B cell (primary cell): Measurements from ENCODE around the gene KRT4. TPM values are rescaled to one million over a fixed set of nuclear protein-coding genes. Genes with fewer than 3 reads are reported as not detected.

ENCODE experiments used
- ATAC-seq: fragments of 200-7000 bp; cut with Tn5 transposase; one replicate; pipeline ENCODE4 v1.10.0; 2021; ENCODE audit warnings: low read depth, mild to moderate bottlenecking, moderate number of reproducible peaks, moderate library complexity
- CTCF ChIA-PET: fragments of 350-600 bp; sonication (Branson Sonifier 250); formaldehyde crosslinking; loops from one replicate; lab custom pipeline; 2021; ENCODE audit warnings: antibody characterized with exemption, inconsistent platforms; lab: Charles Lee
- POLR2A ChIA-PET: fragments of 350-600 bp; sonication (Branson Sonifier 250); formaldehyde crosslinking; loops from one replicate; lab custom pipeline; 2021; ENCODE audit warnings: antibody characterized with exemption; lab: Charles Lee
- DNase-seq: peaks from one replicate; pipeline ENCODE4 v3.0.0; 2013
- H2AFZ ChIP-seq: 2 replicates; pipeline ENCODE4 v1.6.1; 2012; ENCODE audit warnings: mild to moderate bottlenecking, low read depth, low read length; ENCODE audit not compliant: insufficient read depth, poor library complexity, severe bottlenecking
- H3K27ac ChIP-seq, 2 donors: 1 replicate in 1 of 2; 2 replicates in 1 of 2; pipeline ENCODE4 v1.5.1; 2012 to 2013; ENCODE audit warnings: low read length in 2 of 2, mild to moderate bottlenecking in 2 of 2, moderate library complexity in 1 of 2
- H3K27me3 ChIP-seq, 4 experiments: fragments of 200-600 bp in 1 of 4; sonication (generic) in 1 of 4; replicated peaks in 1 of 4; 1 replicate in 2 of 4; 2 replicates in 2 of 4; pipeline versions ENCODE4 v1.6.1 to v1.7.0; 2013 to 2016; ENCODE audit warnings: low read length in 3 of 4, mild to moderate bottlenecking in 2 of 4, mixed read lengths in 1 of 4, moderate library complexity in 1 of 4; ENCODE audit not compliant: insufficient read depth in 4 of 4, control insufficient read depth in 3 of 4; ENCODE audit errors: control extremely low read depth in 1 of 4
- H3K36me3 ChIP-seq, 2 experiments: replicated peaks in 1 of 2; 1 replicate in 1 of 2; 2 replicates in 1 of 2; pipeline versions ENCODE4 v1.6.1 to v1.7.1; 2013; ENCODE audit warnings: low read length in 1 of 2; ENCODE audit not compliant: insufficient read depth in 2 of 2, control insufficient read depth in 1 of 2; ENCODE audit errors: control extremely low read depth in 1 of 2, extremely low read depth in 1 of 2
- H3K4me1 ChIP-seq, 2 donors: fragments of 200-600 bp in 1 of 2; sonication (generic) in 1 of 2; 1 replicate in 1 of 2; 2 replicates in 1 of 2; pipeline versions ENCODE4 v1.5.1 to v1.6.1; 2013 to 2017; ENCODE audit warnings: low read length in 2 of 2; ENCODE audit not compliant: control insufficient read depth in 2 of 2, insufficient read depth in 2 of 2
- H3K4me2 ChIP-seq: replicated peaks from 2 replicates; pipeline ENCODE3; 2012; ENCODE audit warnings: mild to moderate bottlenecking, low read depth, low read length; ENCODE audit not compliant: poor library complexity, severe bottlenecking
- H3K4me3 ChIP-seq, 5 experiments: fragments of 200-600 bp in 1 of 5; sonication (generic) in 1 of 5; 1 replicate in 3 of 5; 2 replicates in 2 of 5; pipeline versions ENCODE4 v1.5.1 to v1.7.0; 2011 to 2016; ENCODE audit warnings: low read length in 4 of 5, mild to moderate bottlenecking in 4 of 5, low read depth in 2 of 5, control low read depth in 1 of 5, moderate library complexity in 1 of 5; ENCODE audit not compliant: insufficient read depth in 1 of 5; ENCODE audit errors: control extremely low read depth in 1 of 5, extremely low read depth in 1 of 5
- H3K79me2 ChIP-seq: fragments of 200-600 bp; sonication (generic); one replicate; pipeline ENCODE4 v1.6.0; 2016; ENCODE audit warnings: low read length; ENCODE audit not compliant: control insufficient read depth, insufficient read depth
- H3K9ac ChIP-seq: fragments of 200-600 bp; sonication (generic); 2 replicates; pipeline ENCODE4 v1.6.1; 2017; ENCODE audit warnings: mild to moderate bottlenecking, low read length, moderate library complexity
- H3K9me3 ChIP-seq, 3 donors: one replicate each; pipeline versions ENCODE4 v1.6.1 to v1.7.1; 2013; ENCODE audit warnings: low read length in 2 of 3; ENCODE audit not compliant: control insufficient read depth in 2 of 3, insufficient read depth in 1 of 3; ENCODE audit errors: control extremely low read depth in 1 of 3
- H4K20me1 ChIP-seq: 2 replicates; pipeline ENCODE4 v1.6.0; 2012; ENCODE audit warnings: mild to moderate bottlenecking, low read length; ENCODE audit not compliant: insufficient read depth, control insufficient read depth, poor library complexity, severe bottlenecking
- H3K27ac Mint-ChIP-seq: one replicate; pipeline ENCODE4 v1.8.0; 2021; ENCODE audit warnings: mixed read lengths
- H3K27me3 Mint-ChIP-seq: one replicate; pipeline ENCODE4 v1.8.0; 2021; ENCODE audit warnings: mixed read lengths
- H3K4me1 Mint-ChIP-seq: one replicate; pipeline ENCODE4 v1.8.0; 2021; ENCODE audit warnings: mixed read lengths
- H3K4me3 Mint-ChIP-seq: one replicate; pipeline ENCODE4 v1.8.0; 2021; ENCODE audit warnings: mixed read lengths
- H3K9me3 Mint-ChIP-seq: one replicate; pipeline ENCODE4 v1.8.0; 2022; ENCODE audit warnings: mixed read lengths; ENCODE audit not compliant: insufficient read depth
- EZH2 ChIP-seq: IDR thresholded peaks from 2 replicates; pipeline ENCODE4 v1.6.1; 2012; ENCODE audit warnings: borderline replicate concordance, low read depth, mild to moderate bottlenecking, moderate library complexity, low read length; ENCODE audit not compliant: insufficient read depth, poor library complexity, severe bottlenecking
- WGBS: methylation state at CpG from one replicate; pipeline ENCODE4 v1.1.5; 2013; ENCODE audit warnings: missing lambda C conversion rate; ENCODE audit not compliant: insufficient coverage; 5-methylcytosine and 5-hydroxymethylcytosine counted together
- intact Hi-C: fragments of 100-400 bp; cut with micrococcal nuclease; formaldehyde crosslinking; loops from one replicate; pipeline ENCODE4 v1.10.0; 2022
- polyA plus RNA-seq: library from polyadenylated mRNA; depleted of rRNA; stranded (reverse); fragments of >200 nt; gene quantifications from 2 replicates; pipeline ENCODE4 v1.2.3, GENCODE V29; 2012
- total RNA-seq, 2 donors: library from RNA; stranded (reverse); fragments of 120-200 nt in 1 of 2; gene quantifications; 1 replicate in 1 of 2; 2 replicates in 1 of 2; pipeline versions ENCODE4 v1.2.3 to v1.2.4, GENCODE V29; 2013 to 2022
- TF ChIP-seq, protein P1 (sequence below): fragments of 200-600 bp; IDR thresholded peaks from one replicate; pipeline ENCODE4 v1.8.0; 2022; ENCODE audit warnings: antibody characterized with exemption, mild to moderate bottlenecking

Gene KRT4
- total and polyA plus RNA-seq, 2 donors (not counting 1 experiment from before 2014, with no cell fraction given), result not detected

DNA sequence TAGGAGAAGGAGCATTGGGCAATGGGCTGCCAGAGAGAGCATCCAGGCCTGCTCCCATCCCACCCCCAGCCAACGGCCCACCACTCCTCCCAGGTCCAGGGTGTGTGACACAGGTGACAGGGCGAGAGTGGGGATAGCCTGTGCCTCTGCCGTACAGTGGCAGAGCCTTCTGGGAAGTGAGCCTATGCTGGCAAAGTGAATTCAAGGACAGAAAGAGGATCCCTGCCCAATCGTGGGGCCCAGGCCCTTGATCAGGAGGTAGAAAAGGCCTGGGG lies 20.7 kb upstream of the KRT4 start:
- Mint-ChIP-seq H3K4me3 (no peak overlapping the region), H3K9me3 (no peaks in the 10 kb centered on the region), H3K4me1 (no peaks in the 10 kb centered on the region), H3K27me3 (peaks cover 43% of the 10 kb centered on the region), H3K27ac (no peak overlapping the region)
- Histone ChIP-seq H3K9ac (no peak overlapping the region), H3K36me3 (no peaks in the 10 kb centered on the region), H3K27ac (no peak overlapping the region), H3K4me1 (no peaks in the 10 kb centered on the region), H3K4me2 (no peak overlapping the region), H3K79me2 (no peaks in the 10 kb centered on the region), H3K4me3 (no peak overlapping the region), H3K27me3 (peaks cover 0 to 4% (median 0%) of the 10 kb centered on the region in 4 experiments), H3K9me3 (no peaks in the 10 kb centered on the region), H2AFZ (no peak overlapping the region), H4K20me1 (no peaks in the 10 kb centered on the region)
- intact Hi-C loops, result no loop called here
- CTCF ChIA-PET, result no interaction called here
- POLR2A ChIA-PET, result no interaction called here
- no peak for ATAC-seq
- no peak for DNase-seq
- no peak for TF ChIP-seq EZH2
- TF ChIP-seq, protein P1, sequence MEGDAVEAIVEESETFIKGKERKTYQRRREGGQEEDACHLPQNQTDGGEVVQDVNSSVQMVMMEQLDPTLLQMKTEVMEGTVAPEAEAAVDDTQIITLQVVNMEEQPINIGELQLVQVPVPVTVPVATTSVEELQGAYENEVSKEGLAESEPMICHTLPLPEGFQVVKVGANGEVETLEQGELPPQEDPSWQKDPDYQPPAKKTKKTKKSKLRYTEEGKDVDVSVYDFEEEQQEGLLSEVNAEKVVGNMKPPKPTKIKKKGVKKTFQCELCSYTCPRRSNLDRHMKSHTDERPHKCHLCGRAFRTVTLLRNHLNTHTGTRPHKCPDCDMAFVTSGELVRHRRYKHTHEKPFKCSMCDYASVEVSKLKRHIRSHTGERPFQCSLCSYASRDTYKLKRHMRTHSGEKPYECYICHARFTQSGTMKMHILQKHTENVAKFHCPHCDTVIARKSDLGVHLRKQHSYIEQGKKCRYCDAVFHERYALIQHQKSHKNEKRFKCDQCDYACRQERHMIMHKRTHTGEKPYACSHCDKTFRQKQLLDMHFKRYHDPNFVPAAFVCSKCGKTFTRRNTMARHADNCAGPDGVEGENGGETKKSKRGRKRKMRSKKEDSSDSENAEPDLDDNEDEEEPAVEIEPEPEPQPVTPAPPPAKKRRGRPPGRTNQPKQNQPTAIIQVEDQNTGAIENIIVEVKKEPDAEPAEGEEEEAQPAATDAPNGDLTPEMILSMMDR, result no peak
- WGBS, result 77% methylated on average over 3 of the region's 4 CpGs

DNA sequence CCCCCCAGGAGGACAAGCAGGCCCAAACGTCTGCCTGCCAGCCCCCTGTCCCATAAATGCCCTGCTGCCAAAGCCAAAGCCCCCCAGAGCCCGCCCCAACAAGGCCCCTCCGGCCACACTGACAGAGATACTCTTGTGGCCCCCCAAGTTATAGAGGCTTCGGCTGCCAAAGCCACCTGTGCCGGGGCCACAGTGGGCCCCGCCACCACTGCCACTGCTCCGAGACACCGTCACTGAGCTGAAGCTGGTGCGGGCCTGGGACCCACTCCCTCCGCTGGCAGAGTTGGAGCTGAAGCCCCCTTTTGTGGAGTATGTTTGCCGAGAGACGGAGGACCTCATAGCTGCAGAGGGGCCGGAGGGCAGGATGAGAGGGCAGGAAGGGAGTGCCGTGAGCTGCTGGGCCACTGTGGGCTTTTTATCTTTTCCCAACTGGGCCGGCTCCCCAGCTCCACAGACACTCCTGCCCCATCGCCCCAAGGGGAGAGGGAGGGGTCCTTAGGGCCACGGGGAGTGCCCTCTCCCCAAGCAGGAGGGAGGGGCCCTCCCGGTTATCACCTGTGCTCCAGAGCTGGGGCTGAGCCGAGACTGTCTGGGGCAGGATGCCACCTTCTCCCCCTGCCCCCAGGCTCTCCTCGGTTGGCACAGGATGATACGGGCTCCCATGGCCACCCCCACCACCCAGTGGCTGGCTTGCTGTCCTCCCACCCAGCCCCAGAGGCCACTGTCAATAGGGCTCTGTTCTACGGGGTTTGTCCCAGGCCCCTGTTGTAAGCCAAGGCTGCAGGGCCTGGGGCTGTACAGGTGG lies 20.2 kb upstream of the KRT4 start, which contains the start of gene KRT79:
KRT79 (minus strand) TSS at position 390 of the 805 bp plus-strand sequence; CDS start at position 339, 51 bp downstream.
- ChIA-PET CTCF (no interaction called here), POLR2A (no interaction called here)
- Mint-ChIP-seq H3K9me3 (no peaks in the 10 kb centered on the region), H3K4me1 (no peaks in the 10 kb centered on the region), H3K27me3 (peaks cover 38% of the 10 kb centered on the region), H3K4me3 (no peak within 1 kb of the TSS), H3K27ac (no peak within 1 kb of the TSS)
- WGBS, result 86% methylated on average over 16 of the region's 22 CpGs
- Histone ChIP-seq H3K4me2 (no peak within 1 kb of the TSS), H3K27me3 (peaks cover 0 to 4% (median 0%) of the 10 kb centered on the region in 4 experiments), H3K9ac (no peak within 1 kb of the TSS), H3K79me2 (no peaks in the 10 kb centered on the region), H3K36me3 (no peaks in the 10 kb centered on the region), H2AFZ (no peak within 1 kb of the TSS), H3K27ac (no peak within 1 kb of the TSS), H4K20me1 (no peaks in the 10 kb centered on the region), H3K4me3 (no peak within 1 kb of the TSS), H3K9me3 (no peaks in the 10 kb centered on the region), H3K4me1 (no peaks in the 10 kb centered on the region)
- DNase-seq, result no peak
- TF ChIP-seq EZH2, result no peak
- intact Hi-C loops, result no loop called here
- ATAC-seq, result no peak
